HG02970 (cell line): ENCODE results near the gene MLKL.

ENCODE experiments used
- ATAC-seq: cut with Tn5 transposase; IDR thresholded peaks from one replicate; pipeline ENCODE4 v1.9.1; 2021; ENCODE audit warnings: mild to moderate bottlenecking, moderate library complexity, moderate number of reproducible peaks; ENCODE audit not compliant: unreplicated experiment, low FRiP score

The MLKL gene

GRCh38 chr16:74700438-74701225 lies at the start of gene MLKL:
Gene MLKL (minus strand): TSS chr16:74700862. CDS start chr16:74695757, 5,105 bp downstream.
- no peak for ATAC-seq

GRCh38 chr16:74749291-74750055 lies 48.8 kb upstream of the MLKL start:
- ATAC-seq, result no peak

GRCh38 chr16:74748616-74749026 lies 48.0 kb upstream of the MLKL start:
- no peak for ATAC-seq

- no peak for ATAC-seq
Measured at GRCh38 chr16:74747716-74748615, 47.3 kb upstream of the MLKL start.

GRCh38 chr16:74745926-74746325 lies 45.3 kb upstream of the MLKL start:
- ATAC-seq, result no peak

GRCh38 chr16:74745109-74745615 lies 44.5 kb upstream of the MLKL start:
- no peak for ATAC-seq

GRCh38 chr16:74744566-74744965 lies 43.9 kb upstream of the MLKL start:
- no peak for ATAC-seq

GRCh38 chr16:74743668-74744299 lies 43.1 kb upstream of the MLKL start:
- ATAC-seq, result no peak

- no peak for ATAC-seq
Measured at GRCh38 chr16:74743045-74743667, 42.5 kb upstream of the MLKL start.

- no peak for ATAC-seq
Measured at GRCh38 chr16:74742051-74742481, 41.4 kb upstream of the MLKL start.

- no peak for ATAC-seq
Measured at GRCh38 chr16:74740795-74741304, 40.2 kb upstream of the MLKL start.

- no peak for ATAC-seq
Measured at GRCh38 chr16:74739275-74739674, 38.6 kb upstream of the MLKL start.

GRCh38 chr16:74738816-74739215 lies 38.2 kb upstream of the MLKL start:
- ATAC-seq, result no peak

GRCh38 chr16:74738113-74738541 lies 37.5 kb upstream of the MLKL start:
- ATAC-seq, result no peak

- ATAC-seq, result no peak
Measured at GRCh38 chr16:74737521-74737920, 36.9 kb upstream of the MLKL start.

- ATAC-seq, result no peak
Measured at GRCh38 chr16:74736531-74737157, 36.0 kb upstream of the MLKL start.

GRCh38 chr16:74735554-74735953 lies 34.9 kb upstream of the MLKL start:
- no peak for ATAC-seq

- ATAC-seq, result no peak
Measured at GRCh38 chr16:74735162-74735452, 34.4 kb upstream of the MLKL start.
